GM21528 (cell line): Measurements from ENCODE around the gene SLC26A2.

ENCODE experiments used
- ATAC-seq: cut with Tn5 transposase; IDR thresholded peaks from one replicate; pipeline ENCODE4 v1.9.1; 2021; ENCODE audit warnings: mild to moderate bottlenecking, moderate library complexity; ENCODE audit not compliant: unreplicated experiment, low FRiP score

The SLC26A2 gene

DNA sequence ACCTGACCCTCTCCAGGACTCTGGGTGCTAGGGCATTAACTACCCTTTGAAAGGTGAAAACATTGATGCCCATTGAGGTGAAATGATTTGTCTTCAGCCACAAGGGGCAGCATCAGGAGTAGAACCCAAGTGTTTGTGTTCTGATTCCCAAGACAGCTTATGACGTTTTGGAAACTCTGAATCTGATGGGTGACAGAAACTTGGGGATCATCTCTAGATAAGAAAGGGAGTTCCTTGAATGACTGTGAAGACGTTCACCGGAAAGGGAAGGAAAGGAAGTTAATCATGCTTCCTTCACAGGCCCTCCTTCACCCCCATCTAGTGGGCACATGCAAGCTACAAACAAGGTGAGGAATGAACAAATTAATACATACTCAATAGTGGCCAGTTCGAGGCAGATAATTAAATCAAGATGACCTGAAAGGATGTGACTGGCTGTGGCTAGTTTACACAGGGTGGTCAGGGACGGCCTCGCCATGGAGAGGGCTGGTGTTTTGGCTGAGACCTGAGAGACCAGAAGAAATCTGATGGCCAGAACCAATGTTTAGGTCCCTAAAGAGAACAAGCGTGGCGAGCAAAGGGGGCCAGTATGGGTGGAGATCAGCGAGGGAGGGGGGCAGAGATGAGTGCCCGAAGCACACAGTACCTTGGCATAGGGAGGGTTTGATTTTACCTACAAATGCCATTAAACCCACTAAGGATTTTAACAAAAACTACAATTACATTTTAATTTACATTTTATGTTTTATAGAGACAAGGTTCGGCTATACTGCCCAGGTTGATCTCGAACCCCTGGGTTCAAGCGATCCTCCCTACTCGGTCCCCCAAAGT, 937 bp upstream of the SLC26A2 start:
- ATAC-seq, result no peak

DNA sequence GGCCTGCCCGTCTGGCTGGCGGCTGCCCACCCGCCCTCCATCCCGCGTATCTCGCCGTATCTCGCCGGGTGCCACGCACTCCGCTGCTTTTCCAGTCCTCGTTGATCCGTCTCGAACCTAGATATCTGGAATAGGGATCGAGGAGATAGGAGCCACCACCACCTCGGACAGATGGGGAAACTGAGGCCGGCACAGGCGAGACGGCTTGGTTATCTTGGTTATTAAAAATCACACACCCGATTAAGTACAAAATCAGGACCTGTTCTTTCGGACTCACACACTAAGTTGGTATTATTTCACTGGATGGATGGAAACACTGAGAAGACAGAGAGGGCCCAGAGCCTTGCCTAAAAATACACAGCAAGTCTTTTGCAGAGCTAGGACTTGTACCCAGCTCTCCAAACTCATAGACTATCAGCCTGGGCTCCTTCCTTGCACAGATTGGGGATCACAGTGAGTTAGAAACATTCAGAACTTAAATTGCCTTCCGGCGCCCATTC, 678 bp downstream of the SLC26A2 start:
- no peak for ATAC-seq

DNA sequence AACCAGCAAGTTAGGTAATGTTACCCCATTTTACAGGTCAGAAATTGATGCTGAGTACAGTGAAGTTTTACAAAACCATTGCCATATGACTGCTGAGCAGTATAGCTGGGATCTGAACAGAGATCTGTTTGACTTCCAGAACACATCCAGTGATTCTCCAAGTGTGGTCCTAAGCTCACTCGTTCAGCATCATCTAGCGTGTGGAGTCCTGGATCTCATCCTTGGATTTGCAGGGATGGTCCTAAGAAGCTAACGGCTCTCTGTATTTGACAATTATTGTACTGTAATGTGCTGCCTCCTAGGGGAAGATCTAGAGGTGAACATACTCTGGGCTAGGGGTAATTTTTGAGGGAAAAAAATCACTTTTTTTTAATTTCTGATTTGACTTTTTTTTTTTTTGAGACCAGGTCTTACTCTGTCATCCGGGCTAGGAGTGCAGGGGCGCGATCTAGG, 1.4 kb downstream of the SLC26A2 start:
- ATAC-seq, result no peak

DNA sequence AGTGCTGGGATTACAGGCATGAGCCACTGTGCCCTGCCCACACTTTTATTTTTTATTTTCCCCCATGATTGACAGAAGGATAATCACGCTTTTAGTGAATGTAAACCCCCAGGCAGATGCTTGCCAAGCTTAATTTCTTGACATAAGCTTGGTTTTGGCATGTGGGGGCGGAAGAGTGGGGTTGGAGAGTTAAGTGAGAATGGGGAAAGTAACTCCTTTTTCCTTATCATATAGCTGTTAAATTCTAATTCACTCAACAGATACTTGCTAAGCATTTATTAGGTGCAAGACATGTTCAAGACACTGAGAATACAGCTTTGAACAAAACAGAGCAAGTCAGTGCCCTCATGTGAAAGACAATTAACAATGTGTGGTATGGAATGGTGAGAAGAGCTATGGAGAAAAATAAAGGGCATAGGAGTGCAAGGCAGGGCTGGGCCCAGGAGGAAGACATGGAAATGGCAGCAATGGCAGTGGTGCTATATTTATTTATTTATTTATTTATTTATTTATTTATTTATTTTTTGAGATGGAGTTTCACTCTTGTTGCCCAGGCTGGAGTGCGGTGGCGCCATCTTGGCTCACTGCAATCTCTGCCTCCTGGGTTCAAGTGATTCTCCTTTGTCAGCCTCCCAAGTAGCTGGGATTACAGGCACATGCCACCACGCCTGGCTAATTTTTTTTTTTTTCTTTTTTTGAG, 2.2 kb downstream of the SLC26A2 start:
- no peak for ATAC-seq

DNA sequence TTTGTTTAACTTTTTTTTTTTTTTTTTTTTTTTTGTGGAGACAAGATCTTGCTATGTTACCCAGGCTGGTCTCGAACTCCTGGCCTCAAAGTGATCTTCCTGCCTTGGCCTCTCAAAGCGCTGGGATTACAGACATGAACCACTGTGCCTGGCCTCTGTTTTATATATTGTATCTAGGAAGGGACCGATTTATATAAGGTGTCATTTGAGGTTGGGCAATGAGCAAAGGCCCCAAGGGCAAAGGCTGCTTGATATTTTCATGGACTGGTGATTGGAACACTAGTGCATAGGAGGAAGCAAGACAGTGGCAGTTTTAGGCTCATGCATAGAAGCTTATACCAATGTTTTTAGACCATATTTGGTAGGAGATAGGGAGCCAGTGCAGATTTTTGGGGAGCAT, 3.2 kb downstream of the SLC26A2 start:
- ATAC-seq, result no peak

DNA sequence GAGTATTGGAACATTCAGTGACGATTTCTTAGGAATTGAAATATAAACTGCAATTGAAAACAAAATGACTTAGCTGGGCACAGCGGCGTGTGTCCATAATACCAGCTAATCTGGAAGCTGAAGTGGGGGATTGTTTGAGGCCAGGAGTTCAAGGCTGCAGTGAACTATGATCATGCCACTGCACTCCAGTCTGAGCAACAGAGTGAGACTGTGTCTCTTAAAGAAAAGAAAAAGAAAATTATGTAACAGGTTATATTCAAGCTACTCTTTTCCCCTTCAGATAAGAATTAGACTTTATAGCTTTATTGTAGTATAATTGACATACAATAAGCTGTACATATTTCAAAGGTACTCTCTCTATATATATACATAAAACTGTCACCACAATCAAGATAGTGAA, 6.4 kb downstream of the SLC26A2 start:
- ATAC-seq, result no peak

DNA sequence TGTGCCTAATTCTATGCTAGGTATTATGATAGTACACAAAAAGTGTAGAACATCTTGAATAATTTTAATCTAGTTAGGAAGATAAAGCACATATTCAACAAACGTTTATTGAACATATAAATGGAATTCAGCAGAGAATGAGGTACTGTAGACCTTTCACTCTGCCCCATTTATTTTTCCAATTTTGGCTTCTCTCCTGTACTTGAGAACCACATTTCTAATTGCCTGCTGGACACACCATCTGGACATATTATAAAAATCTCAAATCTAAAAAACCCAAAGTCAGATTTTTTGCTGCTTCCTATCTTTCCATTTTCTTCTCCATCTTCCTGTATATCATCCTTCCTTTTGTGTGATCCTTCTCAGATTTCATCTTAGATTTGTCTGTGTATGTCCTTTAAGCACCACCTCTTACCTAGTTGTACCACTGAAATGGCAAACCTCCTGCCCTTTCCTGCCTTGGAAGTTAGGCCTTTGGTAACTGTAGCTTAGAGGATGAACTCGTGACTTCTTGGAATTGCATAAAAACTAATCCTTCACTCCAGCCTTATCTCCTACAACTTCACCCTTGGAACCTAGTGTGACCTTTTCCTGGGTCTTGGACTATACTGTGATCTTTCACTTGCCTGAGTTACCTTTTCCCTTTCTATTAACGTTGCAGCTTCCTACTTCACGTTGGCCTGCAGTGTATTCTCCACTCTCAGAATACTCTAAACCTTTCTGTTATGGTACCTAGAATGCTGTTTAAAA, 8.8 kb downstream of the SLC26A2 start:
- no peak for ATAC-seq

DNA sequence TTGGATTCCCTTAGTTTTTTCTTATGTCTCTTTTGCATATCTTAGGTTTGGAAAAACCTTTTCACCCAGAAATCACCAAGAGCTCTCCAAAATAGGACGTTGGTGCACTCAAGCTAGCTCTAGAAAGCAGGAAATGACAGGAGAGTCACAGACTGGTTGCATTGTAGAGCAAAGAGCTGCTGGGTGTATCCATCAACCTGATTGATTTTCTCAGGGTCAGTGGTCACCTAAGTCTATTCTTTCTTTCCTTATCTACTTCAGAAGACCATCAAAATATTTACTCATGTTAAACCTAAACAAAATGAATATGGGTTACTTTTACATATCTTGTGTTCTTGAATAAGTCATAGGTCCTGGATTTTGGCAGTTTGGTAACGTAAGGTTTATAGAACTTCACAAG, 14.9 kb downstream of the SLC26A2 start:
- ATAC-seq, result no peak

DNA sequence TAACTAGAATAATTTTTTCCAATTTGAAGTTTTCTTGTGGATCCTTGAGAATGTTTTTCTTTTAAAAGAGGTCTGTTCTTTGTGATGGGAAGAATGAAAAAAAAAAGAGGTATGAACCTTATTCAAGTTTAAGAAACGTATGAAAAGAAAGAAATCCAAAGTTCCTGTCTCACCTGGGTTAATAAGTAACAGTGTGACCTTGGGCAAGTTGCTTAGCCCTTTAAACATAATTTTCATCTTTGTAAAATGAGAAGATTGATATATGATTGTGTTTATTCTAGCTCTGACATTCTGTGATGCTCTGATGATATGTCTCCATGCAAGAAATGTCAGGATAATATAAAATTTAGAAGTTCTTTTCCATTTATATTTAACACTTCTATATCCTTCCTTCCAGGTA, 19.3 kb downstream of the SLC26A2 start:
- ATAC-seq, result no peak

DNA sequence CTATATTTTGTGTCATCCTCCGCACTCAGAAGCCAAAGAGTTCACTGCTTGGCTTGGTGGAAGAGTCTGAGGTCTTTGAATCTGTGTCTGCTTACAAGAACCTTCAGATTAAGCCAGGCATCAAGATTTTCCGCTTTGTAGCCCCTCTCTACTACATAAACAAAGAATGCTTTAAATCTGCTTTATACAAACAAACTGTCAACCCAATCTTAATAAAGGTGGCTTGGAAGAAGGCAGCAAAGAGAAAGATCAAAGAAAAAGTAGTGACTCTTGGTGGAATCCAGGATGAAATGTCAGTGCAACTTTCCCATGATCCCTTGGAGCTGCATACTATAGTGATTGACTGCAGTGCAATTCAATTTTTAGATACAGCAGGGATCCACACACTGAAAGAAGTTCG, 20.6 kb downstream of the SLC26A2 start:
- no peak for ATAC-seq

DNA sequence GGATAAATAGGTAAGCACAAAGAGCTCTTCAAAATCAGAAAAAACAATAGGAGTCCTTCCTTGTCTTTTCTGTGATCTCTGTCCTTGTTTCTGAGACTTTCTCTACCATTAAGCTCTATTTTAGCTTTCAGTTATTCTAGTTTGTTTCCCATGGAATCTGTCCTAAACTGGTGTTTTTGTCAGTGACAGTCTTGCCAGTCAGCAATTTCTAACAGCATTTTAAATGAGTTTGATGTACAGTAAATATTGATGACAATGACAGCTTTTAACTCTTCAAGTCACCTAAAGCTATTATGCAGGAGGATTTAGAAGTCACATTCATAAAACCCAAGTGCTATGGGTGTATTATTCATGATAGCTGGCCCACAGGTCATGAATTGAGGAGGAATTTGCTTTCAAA, 21.9 kb downstream of the SLC26A2 start:
- no peak for ATAC-seq

DNA sequence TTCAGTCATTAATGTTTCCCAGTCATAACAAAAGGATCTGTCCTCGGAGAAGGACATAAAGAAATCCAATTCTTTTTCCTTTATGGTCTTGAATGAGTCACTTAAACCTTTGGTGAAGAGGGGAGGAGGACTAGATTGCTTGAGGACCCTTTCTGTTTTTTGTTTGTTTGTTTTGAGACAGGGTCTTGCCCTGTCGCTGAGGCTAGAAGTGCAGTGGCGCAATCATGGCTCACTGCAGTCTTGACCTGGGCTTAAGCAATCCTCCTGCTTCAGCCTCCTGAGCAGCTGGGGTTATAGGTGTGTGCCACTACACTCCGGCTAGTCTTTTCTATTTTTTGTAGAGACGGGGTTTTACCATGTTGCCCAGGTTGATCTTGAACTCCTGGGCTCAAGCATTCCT, 27.6 kb downstream of the SLC26A2 start:
- ATAC-seq, result no peak

DNA sequence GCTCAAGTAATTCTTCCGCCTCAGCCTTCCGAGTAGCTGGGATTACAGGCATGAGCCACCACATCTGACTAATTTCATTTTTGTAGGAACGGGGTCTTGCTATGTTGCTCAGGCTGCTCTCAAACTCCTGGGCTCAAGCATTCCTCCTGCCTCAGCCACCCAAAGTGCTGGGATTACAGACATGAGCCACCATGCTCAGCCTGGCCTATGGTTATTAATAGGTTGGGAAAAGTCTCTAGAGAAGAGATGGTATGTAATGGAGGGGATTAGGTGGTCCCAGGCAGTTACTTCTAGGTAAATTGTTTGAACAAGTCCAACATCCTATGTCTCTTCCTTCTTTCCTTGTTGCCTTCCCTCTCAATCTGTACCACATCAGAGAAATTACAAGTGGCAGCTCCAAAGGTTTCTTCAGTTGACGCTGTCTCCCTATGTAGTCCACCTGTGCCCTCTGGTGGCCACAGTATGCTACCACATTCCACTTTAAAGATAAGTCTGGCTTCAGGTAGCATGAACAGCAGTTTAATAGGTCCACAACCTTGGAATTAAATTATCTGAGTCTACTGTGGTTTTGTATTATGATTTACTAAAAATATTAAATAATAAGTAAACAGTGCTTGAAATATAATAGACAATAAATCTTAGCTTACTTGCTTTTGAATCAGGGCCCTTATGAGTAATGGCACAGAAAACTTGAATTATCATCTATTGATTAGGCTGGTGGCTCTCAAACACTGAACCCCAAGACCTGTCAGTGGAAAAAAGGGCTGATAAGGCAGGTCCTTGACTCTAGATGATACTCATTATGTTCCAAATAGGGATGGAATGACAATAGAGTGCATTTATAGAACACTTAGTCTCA, 30.2 kb downstream of the SLC26A2 start:
- no peak for ATAC-seq

DNA sequence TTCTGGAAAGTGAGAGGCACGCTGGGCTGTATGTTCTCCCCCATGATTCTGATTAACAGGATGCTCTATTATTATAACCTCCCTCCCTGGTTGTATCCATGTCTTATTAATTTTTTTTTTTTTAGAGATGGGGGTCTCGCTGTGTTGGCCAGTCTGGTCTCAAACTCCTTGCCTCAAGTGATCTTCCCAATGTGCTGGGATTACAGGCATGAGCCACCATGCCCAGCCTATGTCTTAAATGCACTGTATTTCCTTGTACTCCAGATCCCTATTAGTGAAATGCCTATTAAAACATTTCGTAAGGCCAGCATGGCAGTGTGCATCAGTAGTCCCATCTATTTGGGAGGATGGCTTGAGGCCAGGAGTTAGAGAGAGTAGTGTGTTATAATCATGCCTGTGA, 32.9 kb downstream of the SLC26A2 start:
- ATAC-seq, result no peak

DNA sequence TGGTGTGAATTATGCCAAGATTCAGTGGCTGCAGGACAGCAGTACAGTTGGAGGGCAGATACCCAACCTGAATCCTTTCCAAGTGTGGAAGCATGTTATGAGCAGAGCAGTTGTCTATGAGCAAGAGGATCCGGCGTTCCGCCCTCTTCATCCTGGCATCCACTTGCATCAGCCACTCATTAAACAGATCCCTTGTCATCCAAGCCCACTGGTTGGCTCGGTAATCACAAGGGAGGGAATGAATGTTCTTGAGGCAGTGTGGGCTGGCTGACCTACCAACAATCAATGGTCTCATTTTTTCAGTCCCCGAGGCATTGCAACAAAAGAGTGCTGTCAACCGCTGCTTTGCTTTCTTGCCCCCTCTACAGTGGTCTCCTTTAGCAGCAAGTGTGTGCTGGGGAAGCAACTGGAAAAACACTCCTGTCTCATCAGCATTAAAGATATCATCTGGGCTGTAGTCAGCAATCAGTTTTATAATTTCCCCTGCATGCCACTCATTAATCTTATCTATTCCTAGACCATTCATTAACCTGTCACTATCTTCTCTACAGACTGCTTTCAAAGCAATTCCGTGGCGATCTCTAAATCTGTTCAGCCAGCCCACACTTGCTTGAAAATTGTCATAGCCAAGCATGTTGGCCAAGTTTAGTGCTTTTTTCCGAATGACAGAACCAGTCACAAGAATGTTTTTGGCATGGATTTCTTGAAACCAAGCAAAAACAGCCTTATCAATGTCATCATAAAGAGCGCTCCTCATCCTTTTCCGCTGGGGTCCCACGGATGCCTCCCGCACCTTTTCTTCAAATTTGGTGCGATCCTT, 35.0 kb downstream of the SLC26A2 start:
- ATAC-seq, result no peak

DNA sequence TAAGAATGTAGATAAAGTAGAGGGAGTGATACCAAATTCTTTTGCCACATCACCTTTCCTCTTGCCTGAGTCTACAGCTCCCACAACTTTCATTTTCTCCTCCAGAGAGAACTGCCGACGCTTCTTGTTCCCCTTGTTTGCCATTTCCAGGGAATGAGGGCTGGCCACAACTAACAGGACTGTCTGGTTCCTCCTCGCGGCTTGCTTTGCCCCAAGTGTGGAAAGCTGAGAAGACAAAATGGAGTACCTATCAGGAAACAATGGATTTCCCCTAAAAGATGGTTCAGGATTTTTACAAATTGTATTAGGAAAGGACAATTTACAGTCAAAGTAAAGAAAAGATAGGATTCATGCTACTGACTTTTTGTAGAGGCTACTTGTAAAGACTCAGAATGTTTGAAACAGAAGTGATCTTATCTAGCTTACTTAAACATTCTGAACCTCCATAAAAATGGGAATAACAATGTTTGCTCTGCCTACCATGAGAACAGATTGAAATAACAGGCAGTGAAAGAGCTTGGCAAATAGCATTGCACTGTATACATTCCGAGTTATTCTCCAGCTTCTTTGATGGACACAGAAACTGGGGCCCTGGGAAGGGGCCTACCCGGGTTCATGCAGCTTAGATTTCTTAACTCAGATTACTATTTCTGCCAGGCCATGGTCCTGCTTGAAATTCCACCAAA, 35.8 kb downstream of the SLC26A2 start:
- no peak for ATAC-seq

DNA sequence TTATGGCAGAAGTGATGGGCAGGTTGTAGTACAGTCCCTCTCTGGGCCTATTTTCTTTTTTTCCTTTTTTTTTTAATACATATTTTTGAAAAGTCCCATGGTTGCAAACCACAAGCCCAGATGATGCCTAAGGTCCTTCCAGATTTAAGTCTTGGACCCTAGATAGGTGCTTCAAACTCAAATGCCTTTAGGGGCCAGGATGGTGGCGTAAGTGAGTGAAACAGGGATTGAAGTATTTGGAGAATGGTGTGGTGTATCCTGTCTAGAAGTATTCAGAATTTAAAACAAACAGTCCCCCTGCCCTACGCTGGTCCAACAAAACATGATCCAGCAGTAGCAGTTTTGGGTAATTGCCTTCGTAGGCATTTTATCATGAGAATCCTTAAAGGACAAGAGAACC, 37.7 kb downstream of the SLC26A2 start:
- no peak for ATAC-seq

DNA sequence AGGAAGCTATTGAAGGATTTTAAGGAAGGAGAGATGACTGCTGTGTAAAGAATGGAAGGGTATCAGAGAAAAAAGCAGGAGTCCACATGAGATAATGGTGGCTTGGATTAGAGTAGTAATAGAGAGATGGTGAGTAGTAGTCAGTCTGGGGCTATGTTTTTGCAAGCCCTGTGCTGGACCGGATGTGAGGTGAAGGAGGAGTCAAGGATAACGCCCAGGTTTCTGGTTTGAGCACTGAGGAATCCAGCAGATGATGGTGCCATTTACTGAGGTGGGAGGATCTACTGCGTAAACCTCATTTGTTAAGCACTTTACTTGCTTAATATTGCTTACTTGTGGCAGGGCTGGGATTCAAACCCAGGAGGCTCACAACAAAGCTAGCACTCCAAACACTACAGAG, 38.8 kb downstream of the SLC26A2 start:
- no peak for ATAC-seq

DNA sequence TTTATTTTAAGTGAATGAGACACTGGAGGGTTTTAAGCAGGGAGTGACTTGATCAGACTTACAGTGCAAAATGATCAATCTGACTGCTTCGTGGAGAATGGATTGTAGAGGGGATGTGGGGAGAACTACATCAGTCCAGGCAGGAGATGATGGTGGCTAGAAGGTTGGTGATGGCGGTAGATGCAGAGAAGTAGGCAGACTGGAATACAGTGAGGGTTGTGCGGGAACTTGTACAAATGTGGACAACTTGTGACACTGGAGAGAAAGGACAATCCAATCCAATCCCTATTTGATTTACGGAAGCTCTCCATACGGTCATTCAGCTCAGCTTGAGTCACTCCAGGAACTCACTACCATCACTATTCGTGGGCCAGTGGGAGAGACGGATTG, 39.3 kb downstream of the SLC26A2 start:
- ATAC-seq, result no peak
